Heart right ventricle (tissue), 16 donors: ENCODE measurements around the gene ZFAND3. TPM values are rescaled to one million over a fixed set of nuclear protein-coding genes. Genes with fewer than 3 reads are reported as not detected.

ENCODE experiments used
- ATAC-seq, 8 donors: fragments of 200-7000 bp; cut with Tn5 transposase; one replicate each; pipeline ENCODE4 v1.9.1; 2020; ENCODE audit warnings: mild to moderate bottlenecking in 8 of 8, moderate library complexity in 8 of 8, moderate number of reproducible peaks in 1 of 8
- DNase-seq, 2 donors: peaks; one replicate each; pipeline ENCODE4 v3.0.0-alpha.2; 2020
- H3K27ac ChIP-seq, 10 donors: fragments of 200-600 bp; sonication (generic) in 2 of 10; one replicate each; pipeline versions ENCODE4 v1.5.0 to v1.8.0; 2020 to 2022; ENCODE audit warnings: mild to moderate bottlenecking in 3 of 10
- H3K27me3 ChIP-seq, 7 donors: fragments of 200-600 bp; one replicate each; pipeline ENCODE4 v1.8.0; 2021 to 2022; ENCODE audit warnings: mild to moderate bottlenecking in 2 of 7
- H3K36me3 ChIP-seq, 9 donors: fragments of 200-600 bp; sonication (generic) in 1 of 9; one replicate each; pipeline versions ENCODE4 v1.5.0 to v1.8.0; 2020 to 2022; ENCODE audit warnings: mild to moderate bottlenecking in 2 of 9
- H3K4me1 ChIP-seq, 9 donors: fragments of 200-600 bp; sonication (generic) in 1 of 9; one replicate each; pipeline versions ENCODE4 v1.5.0 to v1.8.0; 2020 to 2022; ENCODE audit warnings: mild to moderate bottlenecking in 4 of 9
- H3K4me3 ChIP-seq, 10 donors: fragments of 200-600 bp; sonication (generic) in 2 of 10; one replicate each; pipeline versions ENCODE4 v1.5.0 to v1.8.0; 2020 to 2022; ENCODE audit warnings: mild to moderate bottlenecking in 7 of 10, moderate library complexity in 2 of 10
- H3K9me3 ChIP-seq, 11 donors: fragments of 200-600 bp in 10 of 11; sonication (generic) in 2 of 11; one replicate each; pipeline versions ENCODE4 v1.5.0 to v1.8.0; 2013 to 2022; ENCODE audit warnings: mild to moderate bottlenecking in 2 of 11, control low read depth in 1 of 11, moderate library complexity in 1 of 11
- CTCF ChIP-seq, 9 donors: fragments of 200-600 bp; sonication (generic) in 2 of 9; IDR thresholded peaks; one replicate each; pipeline versions ENCODE4 v1.5.0 to v1.8.0; 2021 to 2022; ENCODE audit warnings: antibody characterized with exemption in 9 of 9, mild to moderate bottlenecking in 5 of 9, moderate library complexity in 1 of 9
- whole genome bisulfite sequencing, 2 donors: extraction: QIAGEN DNeasy Blood & Tissue Kit; methylation state at CpG; one replicate each; pipeline ENCODE4 v1.1.7; 2013; ENCODE audit warnings: inconsistent platforms in 1 of 2; 5-methylcytosine and 5-hydroxymethylcytosine counted together
- intact Hi-C, 10 donors: fragments of 100-400 bp; cut with DNase I; formaldehyde crosslinking; loops; one replicate each; pipeline versions ENCODE4 v1.11.1 to v1.14.2; 2022
- polyA plus RNA-seq, 2 donors: library from polyadenylated mRNA; stranded (reverse); fragments of 200-250 nt; gene quantifications; one replicate each; pipeline ENCODE4 v1.2.3, GENCODE V29; 2013
- total RNA-seq, 10 donors: library from RNA; stranded (reverse); fragmentation: NEBNext Ultra II Directional in 3 of 10; extraction: Animal tissue kit (Norgen Biotek cat#: 25700) in 3 of 10; gene quantifications; one replicate each; pipeline versions ENCODE4 v1.2.1 to v1.2.4, GENCODE V29; 2021 to 2023
- donor health status: Arrhythmogenic right ventricular cardiomyopathy.
- donor health status: ischemic (EF 13 %, LVEDD 7.1; RV severe dilation, severe dysfunction).
- donor health status: healthy with polysubstance abuse.
- donor health status: DM: no; HTN: yes; CAD: no.
- donor health status: DM: no; HTN: no; CAD: no.
- donor health status: ischemic (EF 25% LVEDD 6.9; RV normal size, moderate dysfunction).
- donor health status: ischemic (EF 25% LVEDD 5.7; RV mildly dilated, moderate dysfunction).
- donor health status: healthy.
- donor health status: DM: yes; HTN: yes; CAD: no.
- donor health status: Ischemic cardiomyopathy.
- donor health status: ischemic (EF 35%, LVEDD 5.7; RV mildly dilated, moderate dysfunction).
- donor health status: nonischemic (EF 11% LVEDD 7.7; RV severe dilation, severe dysfunction).
- donor health status: DM: yes; HTN: yes; CAD: no.
- donor health status: PGD.
- donor health status: ischemic (EF 29% LVEDD 5.4; RV normal size, mild dysfunction).
- donor health status: nonischemic (EF 23%, LVEDD 6.1; RV moderate dilation, normal function).

The ZFAND3 gene
- total and polyA plus RNA-seq, 12 donors: 24.4 to 123 (median 105) TPM

- no peak for ATAC-seq
- Histone ChIP-seq H3K27me3 (no peaks in the 10 kb centered on the region), H3K36me3 (peaks cover 0 to 30% (median 0%) of the 10 kb centered on the region in 9 donors), H3K4me1 (peaks cover 0 to 25% (median 18%) of the 10 kb centered on the region in 9 donors), H3K4me3 (no peak overlapping the region), H3K27ac (no peak overlapping the region), H3K9me3 (peaks cover 0 to 6% (median 0%) of the 10 kb centered on the region in 11 donors)
- DNase-seq: no peak
- no peak for TF ChIP-seq CTCF (IDR thresholded peaks at IDR 0.05)
- intact Hi-C loops: no loop called here
- WGBS, 2 donors: 98% methylated on average over 1 of the region's 1 CpG
These were observed 259.6 kb downstream of the ZFAND3 start for GRCh38 chr6:38079107-38079506.

- Histone ChIP-seq H3K27me3 (no peaks in the 10 kb centered on the region), H3K27ac (no peak overlapping the region), H3K4me3 (no peak overlapping the region), H3K4me1 (peaks cover 0 to 25% (median 18%) of the 10 kb centered on the region in 9 donors), H3K9me3 (peaks cover 0 to 6% (median 0%) of the 10 kb centered on the region in 11 donors), H3K36me3 (peaks cover 0 to 34% (median 0%) of the 10 kb centered on the region in 9 donors)
- no peak for TF ChIP-seq CTCF (IDR thresholded peaks at IDR 0.05)
- no peak for DNase-seq
- intact Hi-C loops: no loop called here
- ATAC-seq: no peak
- 85 to 86% methylated on average over 1 of the region's 1 CpG for WGBS, 2 donors
These were observed 260.0 kb downstream of the ZFAND3 start for GRCh38 chr6:38079537-38079936.

- intact Hi-C loops: no loop called here
- H3K4me1 ChIP-seq: peaks cover 0 to 25% (median 18%) of the 10 kb centered on the region in 9 donors
- 84% methylated on average over 3 of the region's 3 CpGs for WGBS, 2 donors
- H3K36me3 ChIP-seq: peaks cover 0 to 43% (median 0%) of the 10 kb centered on the region in 9 donors
- no peak overlapping the region for H3K27ac ChIP-seq
- H3K9me3 ChIP-seq: no peaks in the 10 kb centered on the region
- no peak overlapping the region for H3K4me3 ChIP-seq
- TF ChIP-seq CTCF (IDR thresholded peaks at IDR 0.05): no peak
- DNase-seq (no peak), ATAC-seq (no peak)
- H3K27me3 ChIP-seq: no peaks in the 10 kb centered on the region
These were observed 260.8 kb downstream of the ZFAND3 start for GRCh38 chr6:38080360-38080759.

- ATAC-seq: no peak
- Histone ChIP-seq H3K36me3 (peaks cover 0 to 48% (median 0%) of the 10 kb centered on the region in 9 donors), H3K27ac (no peak overlapping the region), H3K4me3 (no peak overlapping the region), H3K27me3 (no peaks in the 10 kb centered on the region), H3K4me1 (peaks cover 0 to 25% (median 18%) of the 10 kb centered on the region in 9 donors), H3K9me3 (no peaks in the 10 kb centered on the region)
- intact Hi-C loops: no loop called here
- no peak for TF ChIP-seq CTCF (IDR thresholded peaks at IDR 0.05)
- WGBS, 2 donors: 90 to 93% methylated on average over 2 of the region's 2 CpGs
- no peak for DNase-seq
These were observed 261.4 kb downstream of the ZFAND3 start for GRCh38 chr6:38080889-38081288.
